Middle frontal gyrus (tissue), 1 donor: ENCODE measurements around the gene CC2D2A.
"Not testable (repeated sequence)": the region's sequence is repeated elsewhere in the genome, so short reads cannot be mapped to it uniquely, and the experiment has no call there.

ENCODE experiments used
- DNase-seq: peaks from one replicate; pipeline ENCODE4 v3.0.0-alpha.2; 2015; ENCODE audit warnings: low spot score; ENCODE audit errors: extremely low spot score

Gene CC2D2A

GRCh38 chr4:15556511-15557092 lies 86.9 kb downstream of the CC2D2A start:
- no peak for DNase-seq

DNA sequence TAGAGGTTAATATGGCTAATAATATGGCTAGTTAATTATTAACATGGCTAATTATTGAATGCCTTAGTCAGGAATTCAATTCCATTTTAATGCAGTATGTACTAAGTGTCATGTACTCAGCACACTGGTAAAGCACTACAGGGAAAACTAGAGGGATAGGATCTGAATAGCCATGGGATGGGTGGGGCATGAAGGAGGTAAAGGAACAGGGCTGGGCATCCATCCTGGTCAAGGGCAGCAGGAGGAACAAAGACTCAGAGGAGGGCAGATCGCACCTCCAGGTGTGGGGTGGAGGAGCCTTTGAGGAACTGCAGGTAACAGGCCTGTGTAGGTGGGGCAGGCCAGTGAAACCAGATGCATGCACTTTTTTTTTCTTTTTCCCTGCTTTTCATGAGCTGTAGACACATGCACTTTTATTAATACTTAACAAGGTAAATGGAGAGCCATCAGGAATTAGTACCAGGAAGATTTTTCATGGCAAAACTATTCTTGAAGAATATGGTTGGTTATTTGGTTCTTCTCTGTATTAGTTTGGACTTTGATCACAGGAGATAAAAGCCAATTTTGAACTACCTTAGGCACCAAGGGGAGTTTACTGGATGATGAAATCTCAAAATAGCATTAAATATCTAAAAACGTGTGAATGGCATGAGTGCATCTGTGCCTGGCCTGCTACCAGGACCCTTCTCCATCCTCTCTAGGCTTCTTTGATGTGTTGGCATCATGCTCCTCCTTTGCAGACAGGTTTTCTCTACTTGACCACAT lies 88.3 kb downstream of the CC2D2A start:
- no peak for DNase-seq

- no peak for DNase-seq
Measured at GRCh38 chr4:15558561-15558960, 88.9 kb downstream of the CC2D2A start.

GRCh38 chr4:15562114-15562513 lies 92.4 kb downstream of the CC2D2A start:
- DNase-seq, result peak; percentile 29

GRCh38 chr4:15562623-15563022 lies 92.9 kb downstream of the CC2D2A start:
- DNase-seq, result no peak

- no peak for DNase-seq
Measured at GRCh38 chr4:15563871-15564270, 94.2 kb downstream of the CC2D2A start.

DNA sequence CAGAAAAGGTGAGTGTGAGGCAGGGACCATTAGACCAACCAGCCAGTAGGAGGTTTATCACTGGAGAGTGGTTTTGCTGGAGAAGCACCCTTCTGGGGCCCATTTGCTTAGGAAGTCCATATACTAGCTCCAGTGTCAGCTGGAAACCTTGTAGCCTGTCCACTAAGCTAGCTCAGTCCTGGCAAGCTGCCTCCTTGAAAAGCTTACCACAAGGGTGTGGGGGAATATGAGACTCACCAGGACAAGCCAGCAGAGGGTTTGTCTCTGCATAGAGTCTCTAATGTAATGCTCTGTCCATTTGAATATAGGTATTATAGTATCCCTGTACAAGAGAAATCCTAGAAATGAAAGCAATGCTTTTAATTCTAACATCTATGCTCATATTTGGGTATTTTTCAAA lies 99.1 kb downstream of the CC2D2A start:
- no peak for DNase-seq

GRCh38 chr4:15569746-15570145 lies 100.1 kb downstream of the CC2D2A start:
- no peak for DNase-seq

DNA sequence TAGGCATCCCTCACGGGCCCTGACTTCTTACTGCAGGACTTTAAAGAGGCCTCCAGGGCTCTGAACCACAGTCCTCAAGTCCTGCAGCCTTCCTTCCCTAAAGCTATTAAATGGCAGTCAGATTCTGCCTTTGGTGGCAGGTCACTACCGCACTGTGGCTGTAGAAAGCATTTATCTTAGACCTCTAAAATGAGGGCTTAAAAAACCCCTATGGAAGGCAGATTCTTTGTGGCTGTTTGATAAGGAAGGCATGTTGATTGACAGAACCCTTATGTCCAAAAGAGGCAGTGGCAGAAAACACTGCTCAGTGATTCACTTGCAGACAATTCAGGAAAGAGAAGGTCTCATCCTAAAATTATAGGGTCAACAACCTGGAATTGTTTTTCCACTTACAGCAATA lies 106.3 kb downstream of the CC2D2A start:
- DNase-seq, result no peak

- DNase-seq, result no peak
Measured at GRCh38 chr4:15577508-15577907, 107.8 kb downstream of the CC2D2A start.

DNA sequence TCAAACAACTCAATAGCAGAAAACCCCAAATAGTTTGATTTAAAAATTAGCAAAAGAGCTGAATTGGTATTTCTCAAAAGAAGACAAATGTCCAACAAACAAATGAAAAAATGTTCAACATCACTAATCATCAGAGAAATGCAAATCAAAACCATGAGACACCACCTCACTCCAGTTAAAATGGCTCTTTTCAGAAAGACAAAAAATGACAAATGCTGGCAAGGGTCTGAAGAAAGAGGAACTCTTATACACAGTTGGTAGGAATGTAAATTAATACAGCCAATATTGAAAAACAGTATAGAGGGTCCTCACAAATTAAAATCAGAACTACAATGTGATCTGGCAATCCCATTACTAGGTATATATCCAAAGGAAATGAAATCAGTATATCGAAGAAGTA lies 115.1 kb downstream of the CC2D2A start:
- DNase-seq, result no peak

DNA sequence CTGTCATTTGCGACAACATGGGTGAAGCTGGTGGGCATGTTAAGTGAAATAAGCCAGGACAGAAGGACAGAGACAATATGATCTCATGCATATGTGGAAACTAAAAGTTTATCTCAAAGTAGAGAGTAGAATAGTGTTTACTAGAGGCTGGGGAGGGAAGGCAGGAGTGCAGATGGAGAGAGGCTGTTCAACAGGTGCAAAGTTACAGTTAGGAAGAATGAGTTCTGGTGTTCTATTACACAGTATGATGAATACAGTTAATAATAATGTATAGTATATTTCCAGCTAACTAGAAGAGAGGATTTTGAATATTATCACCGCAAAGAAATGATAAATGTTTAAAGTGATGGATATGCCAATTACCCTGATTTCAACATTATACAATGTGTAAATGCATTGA lies 115.6 kb downstream of the CC2D2A start:
- DNase-seq, result no peak

DNA sequence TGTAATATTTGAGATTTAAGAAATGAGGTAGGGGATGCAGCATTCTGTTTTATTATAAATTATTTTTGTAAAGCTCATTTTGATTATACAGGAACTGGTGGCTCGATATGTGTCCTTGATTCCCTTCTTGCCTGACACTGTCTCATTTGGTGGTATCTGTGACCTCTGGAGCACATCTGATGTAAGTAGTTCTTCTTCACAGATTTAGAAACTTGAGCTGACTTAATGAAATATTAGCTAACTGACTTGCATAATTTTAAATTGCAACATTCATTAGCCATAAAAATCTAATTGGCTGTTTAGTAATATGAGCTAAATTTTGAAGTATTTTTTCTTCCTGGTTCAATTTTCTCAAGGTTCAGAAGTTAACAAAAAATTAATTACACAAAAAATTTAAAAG lies 116.4 kb downstream of the CC2D2A start:
- DNase-seq, result no peak

DNA sequence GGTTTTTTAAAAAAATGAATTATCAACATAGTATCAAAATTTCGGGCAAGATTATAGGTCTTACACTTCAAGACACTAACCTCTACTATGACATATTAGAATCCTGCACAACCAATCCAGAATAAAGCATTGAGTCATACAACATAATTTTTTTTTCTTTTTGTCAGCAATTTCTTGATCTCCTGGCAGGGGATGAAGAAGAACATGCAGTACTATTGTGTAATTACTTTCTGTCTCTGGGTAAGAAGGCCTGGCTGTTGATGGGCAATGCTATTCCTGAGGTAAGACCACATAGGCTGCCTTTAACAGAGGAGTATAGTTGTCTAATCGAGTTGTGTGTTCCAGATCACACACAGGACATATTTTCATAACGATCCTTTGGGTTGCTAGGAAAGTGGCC lies 118.0 kb downstream of the CC2D2A start:
- DNase-seq, result no peak

GRCh38 chr4:15592799-15593198 lies 123.1 kb downstream of the CC2D2A start:
- DNase-seq, result no peak

DNA sequence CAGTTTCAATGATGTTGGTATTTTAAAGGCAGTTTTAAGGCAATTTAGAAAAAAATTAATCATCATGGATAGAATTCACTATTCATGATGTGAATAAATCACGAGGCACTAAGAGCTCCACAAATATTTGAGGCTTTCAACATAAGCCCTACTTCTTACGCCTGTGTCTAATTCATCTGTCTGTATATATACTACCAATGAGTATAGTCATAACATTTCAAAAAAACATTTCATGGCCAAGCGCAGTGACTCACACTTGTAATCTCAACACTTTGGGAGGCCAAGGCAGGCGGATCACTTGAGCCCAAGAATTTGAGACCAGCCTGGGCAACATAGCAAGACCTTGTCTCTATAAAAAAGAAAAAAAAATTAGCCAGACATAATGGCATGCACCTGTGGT lies 129.0 kb downstream of the CC2D2A start:
- DNase-seq, result no peak

- no peak for DNase-seq
Measured at GRCh38 chr4:15600176-15600575, 130.5 kb downstream of the CC2D2A start.

DNA sequence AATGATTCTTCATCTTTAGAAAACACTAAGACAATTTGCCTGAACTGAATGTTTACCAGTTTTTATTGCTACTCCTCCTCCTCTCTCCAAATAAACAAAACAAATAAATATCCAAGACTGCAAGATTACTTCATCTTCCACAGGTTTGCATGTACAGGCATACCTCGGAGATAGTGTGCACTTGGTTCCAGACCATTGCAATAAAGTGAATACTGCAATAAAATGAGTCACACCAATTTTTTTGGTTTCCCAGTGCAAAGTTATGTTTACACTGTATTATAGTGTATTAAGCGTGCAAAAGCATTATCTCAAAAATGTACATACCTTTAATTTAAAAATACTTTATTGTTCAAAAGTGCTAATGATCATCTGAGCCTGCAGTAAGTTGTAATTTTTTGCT lies 132.2 kb downstream of the CC2D2A start:
- DNase-seq, result no peak

- no peak for DNase-seq
Measured at GRCh38 chr4:15605537-15605936, 135.9 kb downstream of the CC2D2A start.

DNA sequence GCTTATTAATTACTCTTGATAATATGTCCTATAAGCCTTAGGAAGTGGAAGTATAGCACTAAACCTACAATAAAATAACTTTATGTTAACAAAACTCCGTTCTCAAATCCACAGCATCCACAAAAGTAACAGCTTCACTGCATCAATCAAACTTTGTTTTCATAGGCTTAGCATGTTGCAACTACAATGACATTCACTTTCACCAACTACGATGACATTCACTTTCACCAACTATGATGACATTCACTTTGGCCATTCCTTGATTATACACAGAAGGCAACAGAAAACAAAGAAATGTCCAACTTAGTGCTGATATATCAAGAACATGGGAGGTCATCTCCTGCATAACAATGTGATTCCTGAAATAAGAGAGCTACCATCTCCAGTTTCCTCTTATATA lies 141.2 kb downstream of the CC2D2A start:
- no peak for DNase-seq

- no peak for DNase-seq
Measured at GRCh38 chr4:15612136-15612535, 142.5 kb downstream of the CC2D2A start.

GRCh38 chr4:15614891-15615290 lies 145.2 kb downstream of the CC2D2A start:
- DNase-seq, result not testable (repeated sequence)

DNA sequence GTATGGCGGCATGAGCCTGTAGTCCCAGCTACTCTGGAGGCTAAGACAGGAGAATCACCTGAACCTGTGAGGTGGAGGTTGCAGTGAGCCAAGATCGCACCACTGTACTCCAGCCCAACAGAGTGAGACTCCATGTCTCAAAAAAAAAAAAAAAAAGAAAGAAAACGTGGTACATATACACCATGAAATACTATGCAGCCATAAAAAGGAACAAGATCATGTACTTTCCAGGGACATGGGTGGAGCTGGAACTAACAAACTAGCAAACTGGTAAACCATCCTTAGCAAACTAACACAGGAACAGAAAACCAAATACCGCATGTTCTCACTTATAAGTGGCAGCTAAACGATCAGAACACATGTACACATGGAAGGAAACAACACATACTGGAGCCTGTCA lies 147.7 kb downstream of the CC2D2A start:
- DNase-seq, result not testable (repeated sequence)
